AG09309 (cell line): ENCODE data around the gene CMSS1.

Source experiments
- DNase-seq: peaks from one replicate; pipeline ENCODE4 v3.0.0-alpha.2; 2010; ENCODE audit warnings: low read depth
- H3K4me3 ChIP-seq: 2 replicates; pipeline ENCODE4 v1.5.1; 2011; ENCODE audit warnings: mild to moderate bottlenecking, low read depth, low read length, moderate library complexity; ENCODE audit not compliant: control insufficient read depth
- TF ChIP-seq, protein P1 (sequence below): IDR thresholded peaks from 2 replicates; pipeline ENCODE4 v1.5.1; 2011; ENCODE audit warnings: mild to moderate bottlenecking, low read depth, low read length, inconsistent platforms; ENCODE audit not compliant: insufficient read depth, control insufficient read depth; ENCODE audit errors: missing control alignments

Gene CMSS1

DNA sequence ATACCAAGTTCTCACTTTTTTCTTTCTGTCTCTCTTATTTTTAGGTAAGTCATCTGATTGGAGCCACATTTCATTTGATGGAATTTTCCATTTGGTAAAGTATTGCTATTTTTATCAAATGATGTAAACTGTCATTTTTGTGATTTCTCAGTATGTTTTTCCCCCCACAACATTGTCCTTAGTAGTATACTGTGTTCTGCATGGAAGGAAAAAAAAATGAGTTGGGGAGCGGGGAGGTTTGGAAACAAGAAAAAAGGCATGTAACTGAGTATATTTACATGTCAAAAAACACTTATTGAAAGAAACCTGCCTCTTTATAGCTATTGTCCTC, 192.4 kb downstream of the CMSS1 start:
- H3K4me3 ChIP-seq = no peak overlapping the region
- DNase-seq = no peak
- TF ChIP-seq, protein P1, sequence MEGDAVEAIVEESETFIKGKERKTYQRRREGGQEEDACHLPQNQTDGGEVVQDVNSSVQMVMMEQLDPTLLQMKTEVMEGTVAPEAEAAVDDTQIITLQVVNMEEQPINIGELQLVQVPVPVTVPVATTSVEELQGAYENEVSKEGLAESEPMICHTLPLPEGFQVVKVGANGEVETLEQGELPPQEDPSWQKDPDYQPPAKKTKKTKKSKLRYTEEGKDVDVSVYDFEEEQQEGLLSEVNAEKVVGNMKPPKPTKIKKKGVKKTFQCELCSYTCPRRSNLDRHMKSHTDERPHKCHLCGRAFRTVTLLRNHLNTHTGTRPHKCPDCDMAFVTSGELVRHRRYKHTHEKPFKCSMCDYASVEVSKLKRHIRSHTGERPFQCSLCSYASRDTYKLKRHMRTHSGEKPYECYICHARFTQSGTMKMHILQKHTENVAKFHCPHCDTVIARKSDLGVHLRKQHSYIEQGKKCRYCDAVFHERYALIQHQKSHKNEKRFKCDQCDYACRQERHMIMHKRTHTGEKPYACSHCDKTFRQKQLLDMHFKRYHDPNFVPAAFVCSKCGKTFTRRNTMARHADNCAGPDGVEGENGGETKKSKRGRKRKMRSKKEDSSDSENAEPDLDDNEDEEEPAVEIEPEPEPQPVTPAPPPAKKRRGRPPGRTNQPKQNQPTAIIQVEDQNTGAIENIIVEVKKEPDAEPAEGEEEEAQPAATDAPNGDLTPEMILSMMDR = no peak

DNA sequence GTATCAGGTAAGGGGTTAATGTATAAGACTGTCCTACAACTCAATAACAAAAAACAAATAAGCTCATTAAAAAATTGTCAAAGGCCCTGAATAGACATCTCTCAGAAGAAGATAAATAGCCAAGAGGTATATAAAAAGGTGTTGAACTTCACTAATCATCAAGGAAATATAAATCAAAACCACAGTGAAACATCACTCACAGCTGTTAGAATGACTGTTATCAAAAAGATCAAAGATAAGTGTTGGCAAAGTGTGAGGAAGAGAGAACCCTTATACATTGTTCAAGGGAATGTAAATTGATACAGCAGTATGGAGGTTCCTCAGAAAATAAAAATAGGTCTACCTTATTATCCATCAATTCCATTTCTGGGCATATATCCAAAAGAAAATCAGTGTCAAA, 201.1 kb downstream of the CMSS1 start:
- no peak overlapping the region for H3K4me3 ChIP-seq
- no peak for DNase-seq
- TF ChIP-seq, protein P1 = no peak

DNA sequence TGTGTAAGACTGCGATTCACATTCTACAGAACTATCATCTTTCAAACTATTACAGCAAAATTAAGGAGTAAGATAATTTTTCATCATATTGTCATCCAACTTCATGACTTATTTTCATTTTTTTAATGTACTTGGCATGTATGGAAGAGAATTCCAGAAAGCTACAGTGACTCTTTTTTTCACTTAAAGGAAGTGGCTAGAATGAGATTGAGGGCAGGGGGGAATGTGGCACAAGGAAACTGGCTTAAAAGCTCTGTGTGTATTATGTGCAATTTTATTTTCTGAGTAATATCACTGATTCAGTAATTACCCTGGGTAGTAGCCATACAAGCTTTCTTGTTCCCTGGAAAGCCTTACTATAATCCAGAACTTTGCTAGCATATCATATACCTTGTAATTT, 202.1 kb downstream of the CMSS1 start:
- H3K4me3 ChIP-seq = no peak overlapping the region
- TF ChIP-seq, protein P1 = no peak
- DNase-seq = no peak

DNA sequence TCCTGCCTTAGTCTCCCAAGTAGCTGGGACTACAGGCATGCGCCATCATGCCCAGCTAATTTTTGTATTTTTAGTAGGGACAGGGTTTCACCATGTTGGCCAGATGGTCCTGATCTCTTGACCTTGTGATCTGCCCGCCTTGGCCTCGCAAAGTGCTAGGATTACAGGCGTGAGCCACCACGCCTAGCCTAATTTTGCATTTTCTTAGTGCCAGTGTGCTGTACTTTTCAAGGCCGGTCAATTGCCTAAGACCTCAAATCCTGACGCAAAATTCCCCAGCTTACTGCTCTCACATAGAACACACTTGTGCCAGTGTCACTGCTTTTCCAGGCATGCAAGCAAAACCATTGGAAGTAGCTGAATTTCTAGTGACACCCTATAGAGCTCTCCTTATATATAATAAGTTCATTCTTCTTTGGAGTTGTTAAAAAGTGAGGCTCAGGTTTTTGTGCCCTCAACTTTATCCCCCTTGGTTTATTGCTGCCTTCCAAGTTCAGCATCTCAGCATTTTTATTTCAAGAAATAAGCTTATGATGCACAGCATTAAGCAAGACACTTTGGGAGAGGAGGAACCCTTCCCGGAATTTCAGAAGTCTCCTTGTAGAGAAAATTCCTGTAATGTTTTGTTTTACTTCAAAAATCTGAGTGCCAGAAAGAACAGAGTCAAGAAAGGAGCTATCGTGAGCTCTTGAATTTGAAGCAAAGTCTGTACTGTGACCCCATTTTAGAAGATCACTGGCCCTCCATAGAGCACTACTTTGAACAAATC, 203.4 kb downstream of the CMSS1 start:
- no peak for DNase-seq
- TF ChIP-seq, protein P1 = no peak
- H3K4me3 ChIP-seq = no peak overlapping the region

DNA sequence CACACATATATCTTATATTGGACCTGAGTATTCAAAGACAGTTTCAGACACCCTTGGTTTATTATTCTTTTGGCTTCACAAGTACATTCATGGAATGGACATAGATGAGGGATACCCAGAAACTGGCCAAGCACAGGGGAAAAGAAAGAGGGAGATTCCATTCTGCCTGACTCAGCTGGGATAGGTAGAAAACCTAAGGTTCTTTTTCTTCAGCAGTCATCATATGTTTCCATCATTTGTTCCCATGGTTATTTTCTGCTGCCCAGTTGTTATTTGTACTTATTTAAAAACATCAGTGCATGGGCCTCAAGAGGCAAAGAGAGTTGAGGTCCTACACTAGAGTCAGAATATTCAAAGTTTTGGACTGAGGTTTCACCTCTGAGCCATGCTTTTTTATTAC, 204.8 kb downstream of the CMSS1 start:
- TF ChIP-seq, protein P1 = no peak
- no peak for DNase-seq
- no peak overlapping the region for H3K4me3 ChIP-seq

DNA sequence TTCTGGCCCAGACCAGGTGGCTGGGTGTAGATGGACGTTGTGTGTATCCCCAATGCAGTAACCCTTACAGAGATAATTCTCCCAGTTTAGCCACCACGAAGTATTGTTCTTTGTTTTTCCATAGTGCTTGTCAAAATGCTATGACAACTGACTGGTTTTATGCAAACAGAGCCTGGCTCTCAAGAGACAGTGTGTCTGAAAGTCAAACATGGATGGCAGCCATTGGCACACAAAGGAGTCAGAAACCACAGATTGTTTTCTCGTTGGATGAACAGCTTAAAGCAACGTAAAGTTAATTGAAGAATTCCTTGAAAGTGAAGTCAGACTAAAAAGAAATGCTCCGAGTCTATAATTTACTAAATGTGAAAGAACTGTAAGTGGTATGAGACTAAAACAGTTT, 205.5 kb downstream of the CMSS1 start:
- TF ChIP-seq, protein P1 = no peak
- H3K4me3 ChIP-seq = no peak overlapping the region
- DNase-seq = no peak

DNA sequence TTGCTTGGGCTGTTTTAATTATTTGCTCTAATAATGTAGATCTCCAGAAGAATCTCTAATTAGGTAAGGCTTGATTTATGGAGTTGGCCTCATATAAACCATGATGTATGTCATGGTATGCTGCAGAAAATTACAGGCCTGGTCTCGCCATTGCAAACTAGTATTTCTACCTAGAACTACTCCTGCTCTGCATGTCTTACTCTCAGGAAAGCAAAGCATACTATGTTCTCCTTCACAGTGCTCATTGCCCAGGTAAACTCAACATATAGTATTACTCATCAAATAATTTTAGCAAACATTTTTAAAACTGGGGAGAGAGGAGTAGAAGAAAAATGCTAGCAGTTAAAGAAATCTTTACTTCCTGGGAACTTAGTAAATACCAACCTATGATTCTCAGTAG, 205.9 kb downstream of the CMSS1 start:
- no peak for DNase-seq
- no peak overlapping the region for H3K4me3 ChIP-seq
- TF ChIP-seq, protein P1 = no peak
